Femur (tissue), 1 donor: Measurements from ENCODE around the gene USP5.
"Not testable (repeated sequence)": the region's sequence is repeated elsewhere in the genome, so short reads cannot be mapped to it uniquely, and the experiment has no call there.

Experiments
- DNase-seq: peaks from one replicate; pipeline ENCODE4 v3.0.0-alpha.2; 2017

Gene USP5

DNA sequence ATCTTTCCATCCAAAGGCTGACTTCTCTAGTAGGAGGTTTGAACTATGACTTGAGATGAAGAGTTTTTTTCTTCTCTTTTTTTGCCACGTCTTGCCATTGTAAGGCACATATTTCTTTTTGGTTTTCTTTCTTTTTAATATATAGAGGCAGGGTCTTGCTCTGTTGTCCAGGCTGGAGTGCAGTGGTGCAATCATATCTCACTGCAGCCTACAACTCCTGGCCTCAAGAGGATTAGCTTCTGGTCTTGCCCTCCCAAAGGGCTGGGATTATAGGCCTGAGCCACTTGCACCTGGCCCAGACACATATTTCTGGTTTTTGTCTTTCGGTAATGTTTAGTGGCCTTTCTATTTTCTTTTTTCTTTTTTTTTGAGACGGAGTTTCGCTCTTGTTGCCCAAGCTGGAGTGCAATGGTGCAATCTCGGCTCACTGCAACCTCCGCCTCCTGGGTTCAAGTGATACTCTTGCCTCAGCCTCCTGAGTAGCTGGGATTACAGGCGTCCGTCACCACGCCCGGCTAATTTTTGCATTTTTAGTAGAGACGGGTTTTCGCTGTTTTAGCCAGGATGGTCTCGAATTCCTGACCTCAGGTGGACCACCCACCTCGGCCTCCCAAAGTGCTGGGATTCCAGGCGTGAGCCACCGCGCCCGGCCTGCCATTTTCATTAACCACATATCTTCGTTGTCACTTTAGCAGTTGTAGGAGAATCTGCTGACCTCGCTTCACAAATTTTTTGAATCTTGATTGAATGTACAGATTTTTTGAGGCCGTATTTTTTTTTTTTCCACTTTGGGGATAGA lies 38.0 kb downstream of the USP5 start:
- not testable (repeated sequence) for DNase-seq

GRCh38 chr12:6890789-6891645 lies 39.1 kb downstream of the USP5 start:
- DNase-seq = peak; percentile 99

DNA sequence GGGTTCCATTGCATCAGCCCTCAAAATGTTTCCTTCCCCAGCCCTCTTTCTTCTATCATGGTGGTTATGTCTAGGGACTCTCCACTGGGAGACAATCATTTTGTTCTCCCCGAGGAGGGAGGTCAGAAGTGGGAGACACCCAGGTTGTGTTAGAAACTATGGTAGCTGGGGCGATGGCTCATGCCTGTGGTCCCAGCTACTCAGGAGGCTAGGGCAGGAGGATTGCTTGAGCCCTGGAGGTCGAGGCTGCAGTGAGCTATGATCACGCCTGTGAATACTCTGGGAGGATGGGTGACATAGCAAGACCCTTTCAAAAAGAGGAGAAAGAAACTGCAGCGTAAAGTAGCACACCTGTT lies 39.7 kb downstream of the USP5 start:
- DNase-seq = no peak

DNA sequence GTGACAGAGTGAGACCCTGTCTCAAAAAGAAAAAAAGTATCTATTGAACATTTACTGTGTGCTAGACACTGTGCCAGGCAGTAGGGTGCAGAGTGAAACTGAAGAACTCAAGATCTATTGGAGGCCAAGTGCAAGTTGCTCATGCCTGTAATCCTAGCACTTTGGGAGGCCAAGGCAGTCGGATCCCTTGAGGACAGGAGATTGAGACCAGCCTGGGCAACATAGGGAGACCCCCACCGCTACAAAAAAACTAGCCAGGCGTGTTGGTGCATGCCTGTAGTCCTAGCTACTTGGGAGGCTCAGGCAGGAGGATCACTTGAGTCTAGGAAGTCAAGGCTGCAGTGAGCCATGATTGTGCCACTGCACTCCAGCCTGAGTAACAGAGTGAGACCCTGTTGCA lies 40.7 kb downstream of the USP5 start:
- DNase-seq = not testable (repeated sequence)

DNA sequence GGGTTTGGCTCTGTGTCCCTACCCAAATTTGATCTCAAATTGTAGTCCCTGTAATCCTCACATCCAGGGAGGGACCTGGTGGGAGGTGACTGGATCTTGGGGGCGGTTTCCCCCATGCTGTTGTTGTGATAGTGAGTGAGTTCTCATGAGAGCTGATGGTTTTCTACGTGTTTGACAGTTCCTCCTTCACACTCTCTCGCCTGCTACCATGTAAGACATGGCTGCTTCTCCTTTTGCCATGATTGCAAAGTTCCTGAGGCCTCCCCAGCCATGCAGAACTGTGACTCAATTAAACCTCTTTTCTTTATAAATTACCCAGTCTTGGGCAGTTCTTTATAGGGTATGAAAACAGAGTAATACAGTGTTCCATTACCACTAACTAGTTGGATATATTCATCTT lies 42.4 kb downstream of the USP5 start:
- no peak for DNase-seq

- no peak for DNase-seq
Observed at GRCh38 chr12:6896846-6897435, 45.0 kb downstream of the USP5 start.

DNA sequence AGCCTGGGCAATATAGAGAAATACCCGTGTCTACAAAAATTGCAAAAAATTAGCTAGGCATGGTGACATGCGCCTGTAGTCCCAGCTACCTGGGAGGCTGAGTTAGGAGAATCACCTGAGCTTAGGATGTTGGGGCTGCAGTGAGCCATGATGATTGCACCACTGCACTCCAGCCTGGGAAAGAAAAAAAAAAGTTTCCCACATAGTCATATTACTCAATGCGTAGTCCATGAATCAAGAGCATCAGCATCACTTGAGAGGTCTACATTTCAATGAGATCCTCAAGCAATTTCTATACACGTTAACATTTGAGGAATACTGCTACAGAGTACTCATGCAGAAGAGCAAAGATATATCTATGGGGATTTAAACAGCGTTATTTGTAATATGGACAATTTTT lies 47.5 kb downstream of the USP5 start:
- DNase-seq = no peak

GRCh38 chr12:6899837-6900519 lies 48.0 kb downstream of the USP5 start:
- DNase-seq = peak; percentile 75

- no peak for DNase-seq
Observed at GRCh38 chr12:6902448-6902847, 50.5 kb downstream of the USP5 start.

DNA sequence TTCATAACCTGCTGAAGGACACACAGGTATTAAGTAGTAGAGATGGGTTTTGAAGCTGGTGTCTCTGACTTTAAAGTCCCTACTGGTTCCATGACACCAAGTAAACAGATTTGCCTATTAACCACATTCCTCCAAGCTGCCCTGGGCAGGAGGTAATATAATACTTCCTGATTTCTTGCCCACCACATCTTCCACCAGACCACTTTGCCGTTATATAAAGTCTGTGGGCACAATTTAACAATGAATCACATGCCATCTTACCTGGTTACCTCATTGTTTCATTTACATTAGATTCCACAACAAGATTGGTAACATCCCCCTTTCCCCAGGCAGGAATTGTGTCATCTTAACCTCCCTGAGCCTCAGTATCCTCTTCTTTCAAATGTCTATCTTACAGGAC lies 51.8 kb downstream of the USP5 start:
- no peak for DNase-seq

- DNase-seq = peak; percentile 98
Observed at GRCh38 chr12:6904280-6905276, 52.6 kb downstream of the USP5 start, which contains the start of gene LRRC23. Gene LRRC23, plus strand, starts transcription at chr12:6904822. Its CDS starts 812 bp downstream, at chr12:6905634.

DNA sequence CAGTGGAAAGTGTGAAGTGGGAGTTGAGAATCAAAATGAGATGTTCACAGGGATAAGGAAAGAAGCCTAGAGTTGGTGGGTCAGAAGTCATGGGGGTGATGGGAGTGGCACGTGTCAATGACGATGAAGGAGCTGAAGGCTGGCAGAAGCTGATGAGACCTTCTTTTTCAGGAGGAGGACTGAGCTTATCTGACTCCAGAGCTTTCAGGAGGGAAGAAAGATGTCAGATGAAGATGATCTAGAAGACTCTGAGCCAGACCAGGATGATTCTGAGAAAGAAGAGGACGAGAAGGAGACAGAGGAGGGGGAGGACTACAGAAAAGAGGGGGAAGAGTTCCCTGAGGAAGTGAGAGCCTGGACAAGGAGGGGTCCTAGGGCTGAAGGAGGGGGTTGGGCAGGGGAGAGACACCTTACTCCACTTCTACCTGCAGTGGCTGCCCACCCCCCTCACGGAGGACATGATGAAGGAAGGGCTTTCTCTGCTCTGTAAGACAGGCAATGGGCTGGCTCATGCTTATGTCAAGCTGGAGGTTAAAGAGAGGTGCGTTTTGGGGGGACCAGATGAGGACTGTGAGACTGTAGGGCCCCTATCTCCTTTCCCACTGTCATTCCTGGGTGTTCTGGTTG lies 53.6 kb downstream of the USP5 start:
- DNase-seq = no peak

GRCh38 chr12:6908141-6908540 lies 56.2 kb downstream of the USP5 start:
- DNase-seq = not testable (repeated sequence)

DNA sequence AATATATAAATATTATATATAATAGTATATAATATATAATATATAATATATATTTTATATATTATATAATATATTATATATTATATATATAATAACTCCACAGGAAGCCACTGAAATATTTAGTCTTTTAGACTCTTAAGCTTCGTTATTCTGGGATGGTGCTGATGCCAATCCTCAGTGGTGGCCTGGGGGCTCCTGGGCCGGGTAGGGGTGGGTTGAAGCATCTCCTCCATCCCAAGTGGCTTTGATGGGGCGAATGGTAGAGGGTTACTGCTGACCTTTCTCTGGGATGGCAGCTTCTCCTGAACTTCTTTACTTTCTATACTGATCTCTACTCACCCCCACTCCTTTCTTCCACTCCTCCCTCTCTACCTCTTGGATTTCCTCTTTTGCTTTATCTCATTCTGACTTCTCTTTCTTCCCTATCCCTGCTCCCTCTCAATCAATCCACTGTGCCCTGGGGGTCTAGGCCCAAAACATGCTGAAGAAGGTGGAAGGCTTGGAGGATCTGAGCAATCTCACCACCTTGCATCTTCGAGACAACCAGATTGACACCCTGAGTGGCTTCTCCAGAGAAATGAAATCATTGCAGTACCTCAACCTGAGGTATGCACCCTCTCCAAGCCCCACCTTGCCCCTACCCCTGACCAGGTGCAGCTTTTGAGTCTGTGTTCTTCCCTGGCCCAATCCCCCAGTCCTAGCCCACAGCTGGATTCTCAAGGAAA lies 57.6 kb downstream of the USP5 start:
- DNase-seq = no peak

- DNase-seq = no peak
Observed at GRCh38 chr12:6912164-6912935, 60.4 kb downstream of the USP5 start.

DNA sequence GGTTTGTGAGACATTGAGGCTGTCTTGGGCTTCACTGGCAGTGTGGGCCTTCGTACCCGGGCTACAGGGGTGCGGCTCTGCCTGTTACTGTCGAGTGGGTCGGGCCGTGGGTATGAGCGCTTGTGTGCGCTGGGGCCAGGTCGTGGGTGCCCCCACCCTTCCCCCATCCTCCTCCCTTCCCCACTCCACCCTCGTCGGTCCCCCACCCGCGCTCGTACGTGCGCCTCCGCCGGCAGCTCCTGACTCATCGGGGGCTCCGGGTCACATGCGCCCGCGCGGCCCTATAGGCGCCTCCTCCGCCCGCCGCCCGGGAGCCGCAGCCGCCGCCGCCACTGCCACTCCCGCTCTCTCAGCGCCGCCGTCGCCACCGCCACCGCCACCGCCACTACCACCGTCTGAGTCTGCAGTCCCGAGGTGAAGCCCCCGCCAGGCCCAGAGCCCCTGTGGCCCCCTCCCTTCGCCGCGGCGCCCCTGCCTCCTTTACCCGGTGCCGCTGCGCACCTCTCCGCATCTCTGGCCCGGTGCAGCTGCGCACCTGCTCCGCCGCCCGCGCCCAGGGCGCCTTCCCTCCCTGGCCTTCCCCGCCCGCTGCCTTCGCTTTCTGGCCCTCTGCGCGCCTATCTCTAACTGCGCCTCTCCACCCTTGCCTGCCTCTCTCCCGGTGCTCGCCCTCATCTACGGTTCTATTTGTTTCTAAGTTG lies 62.4 kb downstream of the USP5 start, which contains the start of gene ENO2:
Gene ENO2 (plus strand): TSS at position 335 of the 701 bp plus-strand sequence. CDS start 1,253 bp downstream, outside the sequence.
- peak; percentile 81 for DNase-seq

DNA sequence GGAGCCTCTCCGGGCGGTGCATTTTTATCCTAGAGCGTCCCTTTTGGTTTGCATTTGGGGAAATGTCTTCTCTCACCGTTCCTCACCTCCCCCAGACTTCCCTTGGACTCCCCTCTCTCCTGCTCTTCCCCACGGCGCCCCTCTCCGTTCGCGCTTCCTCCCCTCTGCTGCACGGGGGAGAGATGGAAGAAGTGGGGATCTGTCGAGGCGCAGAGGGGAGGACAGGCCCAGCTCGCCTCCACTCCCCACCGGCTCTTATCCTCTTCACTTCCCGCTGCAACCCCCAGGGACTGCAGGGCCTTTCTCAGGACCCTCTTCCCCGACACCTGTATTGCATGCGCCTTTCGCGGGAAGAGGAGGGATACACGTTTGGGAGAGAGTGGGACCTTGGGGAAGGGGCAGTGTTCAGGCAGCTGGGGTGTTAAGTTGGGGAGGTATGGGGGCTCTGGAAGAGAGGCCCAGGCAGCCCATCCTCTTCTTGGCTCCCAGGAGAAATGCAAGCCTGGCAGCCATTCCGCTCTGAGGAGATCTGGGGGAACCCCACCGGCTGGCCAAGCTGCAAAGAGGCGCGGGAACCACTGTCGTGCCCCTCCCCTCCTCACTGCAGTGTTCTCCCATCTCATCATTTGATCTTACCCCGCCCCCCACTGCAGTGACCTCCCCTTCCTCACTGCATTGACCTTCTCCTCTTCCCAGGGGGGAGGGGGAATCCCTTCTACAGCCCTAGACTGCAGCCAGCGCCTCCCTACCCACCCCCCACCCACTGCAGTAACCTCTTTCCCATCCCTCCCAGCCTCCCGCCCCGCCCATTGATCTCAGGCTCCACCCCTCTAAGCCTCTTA lies 63.2 kb downstream of the USP5 start:
- no peak for DNase-seq

DNA sequence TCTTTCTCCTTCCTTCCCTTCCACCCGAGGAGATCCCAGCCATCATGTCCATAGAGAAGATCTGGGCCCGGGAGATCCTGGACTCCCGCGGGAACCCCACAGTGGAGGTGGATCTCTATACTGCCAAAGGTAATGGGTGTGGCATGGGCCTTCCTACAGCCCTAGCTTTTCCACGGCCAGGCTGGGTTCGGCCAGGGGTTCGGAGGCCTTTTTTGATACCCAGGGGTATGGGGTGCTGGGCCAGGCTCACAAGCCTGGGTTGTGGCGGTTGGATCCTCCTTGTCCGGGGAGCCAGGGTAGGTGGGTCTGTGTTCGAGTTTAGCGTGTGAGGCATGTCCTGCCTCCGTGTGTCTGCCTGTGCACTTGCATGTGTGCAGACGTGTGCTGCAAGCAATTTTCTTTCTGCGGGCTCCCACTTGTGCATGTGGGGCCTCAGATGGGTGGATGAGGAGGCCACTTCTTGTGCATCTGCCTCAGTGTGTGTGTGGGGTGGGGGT lies 63.9 kb downstream of the USP5 start:
- DNase-seq = no peak
